DMS 273 (cell line): Measurements from ENCODE around the gene LMNA.
"Not testable (repeated sequence)": the region's sequence is repeated elsewhere in the genome, so short reads cannot be mapped to it uniquely, and the experiment has no call there.

ENCODE experiments used
- DNase-seq: peaks from one replicate; lab custom pipeline; 2025; ENCODE audit not compliant: unreplicated experiment; lab: John Stamatoyannopoulos, UW

LMNA gene

GRCh38 chr1:156121005-156121404 lies 6.5 kb downstream of the LMNA start:
- not testable (repeated sequence) for DNase-seq

GRCh38 chr1:156121457-156121856 lies 6.9 kb downstream of the LMNA start:
- no peak for DNase-seq

- no peak for DNase-seq
Observed at GRCh38 chr1:156122086-156122485, 7.6 kb downstream of the LMNA start.

- DNase-seq, result peak; percentile 85
Observed at GRCh38 chr1:156122519-156123355, 8.2 kb downstream of the LMNA start.

GRCh38 chr1:156123356-156124196 lies 9.1 kb downstream of the LMNA start:
- DNase-seq, result peak; percentile 99

GRCh38 chr1:156124557-156125483 lies 10.3 kb downstream of the LMNA start:
- peak; percentile 60 for DNase-seq

GRCh38 chr1:156125544-156125943 lies 11.0 kb downstream of the LMNA start:
- DNase-seq, result not testable (repeated sequence)

GRCh38 chr1:156126043-156126629 lies 11.6 kb downstream of the LMNA start:
- peak; percentile 87 for DNase-seq

- DNase-seq, result no peak
Observed at GRCh38 chr1:156126630-156127534, 12.4 kb downstream of the LMNA start.

- DNase-seq, result no peak
Observed at GRCh38 chr1:156128308-156128653, 13.8 kb downstream of the LMNA start.

- peak; percentile 58 for DNase-seq
Observed at GRCh38 chr1:156128654-156129597, 14.4 kb downstream of the LMNA start.

GRCh38 chr1:156129687-156130577 lies 15.4 kb downstream of the LMNA start:
- peak; percentile 93 for DNase-seq

- DNase-seq, result no peak
Observed at GRCh38 chr1:156130578-156130942, 16.0 kb downstream of the LMNA start.

- DNase-seq, result no peak
Observed at GRCh38 chr1:156134716-156135435, 20.4 kb downstream of the LMNA start.

GRCh38 chr1:156135930-156136871 lies 21.7 kb downstream of the LMNA start:
- DNase-seq, result no peak

GRCh38 chr1:156136970-156137483 lies 22.5 kb downstream of the LMNA start:
- no peak for DNase-seq
